ENCODE results near the gene PRRC2C. TPM values are rescaled to one million over a fixed set of nuclear protein-coding genes. Genes with fewer than 3 reads are reported as not detected.
A peak's percentile ranks its signal among the peaks of the same experiment; 100 is the strongest.

PRRC2C gene
- total RNA-seq, 4 donors from 2014 or later: 52.0 to 79.2 (median 74.4) TPM

DNA sequence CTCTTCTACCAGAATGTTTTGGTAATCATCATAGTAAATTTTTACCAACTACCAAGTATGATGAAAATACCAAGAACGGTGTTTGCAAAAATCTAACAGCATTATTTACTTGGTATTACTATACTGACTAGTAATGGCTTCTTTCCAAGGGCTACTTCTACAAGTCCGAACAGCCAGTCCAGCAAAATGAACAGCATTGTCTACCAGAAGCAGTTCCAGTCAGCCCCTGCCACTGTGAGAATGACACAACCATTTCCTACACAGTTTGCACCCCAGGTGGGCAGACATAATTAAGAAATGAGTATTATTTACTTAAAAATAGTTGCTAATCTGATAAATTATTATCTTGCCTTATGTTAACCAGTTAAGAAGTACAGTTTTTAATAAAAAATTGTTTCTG lies 102.9 kb downstream of the PRRC2C start:
- 76 to 88% methylated on average over 2 of the region's 2 CpGs for WGBS, 2 donors (ENCODE audit: low coverage in 1 of 2)
- Histone ChIP-seq H3K9me3 (no peaks in the 10 kb centered on the region), H3K4me1 (peaks cover 0 to 16% (median 0%) of the 10 kb centered on the region in 3 donors), H3K27me3 (no peaks in the 10 kb centered on the region), H3K36me3 (peaks cover 7 to 99% of the 10 kb centered on the region in 2 donors), H3K4me3 (no peak overlapping the region), H3K27ac (no peak overlapping the region)
- no peak for TF ChIP-seq POLR2A (IDR thresholded peaks at IDR 0.05)
- no peak for TF ChIP-seq EP300 (IDR thresholded peaks at IDR 0.05)
- TF ChIP-seq, protein P1, sequence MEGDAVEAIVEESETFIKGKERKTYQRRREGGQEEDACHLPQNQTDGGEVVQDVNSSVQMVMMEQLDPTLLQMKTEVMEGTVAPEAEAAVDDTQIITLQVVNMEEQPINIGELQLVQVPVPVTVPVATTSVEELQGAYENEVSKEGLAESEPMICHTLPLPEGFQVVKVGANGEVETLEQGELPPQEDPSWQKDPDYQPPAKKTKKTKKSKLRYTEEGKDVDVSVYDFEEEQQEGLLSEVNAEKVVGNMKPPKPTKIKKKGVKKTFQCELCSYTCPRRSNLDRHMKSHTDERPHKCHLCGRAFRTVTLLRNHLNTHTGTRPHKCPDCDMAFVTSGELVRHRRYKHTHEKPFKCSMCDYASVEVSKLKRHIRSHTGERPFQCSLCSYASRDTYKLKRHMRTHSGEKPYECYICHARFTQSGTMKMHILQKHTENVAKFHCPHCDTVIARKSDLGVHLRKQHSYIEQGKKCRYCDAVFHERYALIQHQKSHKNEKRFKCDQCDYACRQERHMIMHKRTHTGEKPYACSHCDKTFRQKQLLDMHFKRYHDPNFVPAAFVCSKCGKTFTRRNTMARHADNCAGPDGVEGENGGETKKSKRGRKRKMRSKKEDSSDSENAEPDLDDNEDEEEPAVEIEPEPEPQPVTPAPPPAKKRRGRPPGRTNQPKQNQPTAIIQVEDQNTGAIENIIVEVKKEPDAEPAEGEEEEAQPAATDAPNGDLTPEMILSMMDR (IDR thresholded peaks at IDR 0.05): no peak
- TF ChIP-seq POLR2AphosphoS5 (IDR thresholded peaks at IDR 0.05): no peak
- ATAC-seq: no peak

DNA sequence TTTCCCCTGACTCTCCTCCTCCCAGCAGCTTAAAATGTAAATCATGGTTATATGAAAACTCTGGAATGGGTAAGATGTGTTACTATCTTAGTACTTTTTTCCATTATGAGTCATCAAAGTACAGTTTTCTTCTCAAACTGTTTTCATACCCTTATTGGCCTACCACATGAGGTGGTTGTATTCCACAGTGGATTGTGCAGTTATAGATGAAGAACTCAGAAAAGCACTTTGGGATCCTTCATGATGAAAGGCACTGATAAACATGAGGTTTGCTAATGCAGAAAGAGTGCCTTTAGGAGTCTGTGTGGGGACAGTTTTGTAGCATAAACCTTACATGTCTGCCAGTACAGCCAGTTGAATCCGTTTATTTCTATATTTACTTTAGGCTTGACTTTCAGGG lies 104.7 kb downstream of the PRRC2C start:
- H3K9me3 ChIP-seq: no peaks in the 10 kb centered on the region
- no peak overlapping the region for H3K4me3 ChIP-seq
- peaks cover 0 to 16% (median 0%) of the 10 kb centered on the region in 3 donors for H3K4me1 ChIP-seq
- TF ChIP-seq POLR2A (IDR thresholded peaks at IDR 0.05) (no peak), POLR2AphosphoS5 (IDR thresholded peaks at IDR 0.05) (no peak), EP300 (IDR thresholded peaks at IDR 0.05) (no peak)
- TF ChIP-seq, protein P1 (IDR thresholded peaks at IDR 0.05): no peak
- peaks cover 7 to 100% of the 10 kb centered on the region in 2 donors for H3K36me3 ChIP-seq
- H3K27me3 ChIP-seq: no peaks in the 10 kb centered on the region
- H3K27ac ChIP-seq: peak overlapping the region in 1 of 4 donors; percentile 55
- no peak for ATAC-seq
- WGBS, 2 donors (ENCODE audit: low coverage in 1 of 2): 29 to 30% methylated on average over 1 of the region's 1 CpG

DNA sequence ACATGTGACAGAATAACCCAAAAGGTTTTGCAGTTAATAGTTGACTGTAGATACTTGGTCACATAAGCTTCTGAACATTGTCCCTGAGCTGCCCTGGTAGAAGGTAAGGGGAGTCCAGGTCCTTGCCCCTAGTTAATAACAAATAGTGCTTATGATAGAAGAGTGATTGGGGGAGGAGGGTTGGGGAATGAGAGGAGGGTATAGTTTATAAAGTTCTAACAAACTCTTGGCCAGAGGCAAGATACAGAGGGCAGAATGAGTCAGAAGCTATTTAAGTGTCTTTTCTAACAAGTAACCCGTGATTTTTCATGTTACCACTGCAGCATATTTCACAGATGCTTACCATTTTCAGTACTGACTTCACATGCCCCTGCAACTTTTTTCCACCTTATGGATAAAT lies 110.0 kb downstream of the PRRC2C start:
- H3K9me3 ChIP-seq: no peaks in the 10 kb centered on the region

DNA sequence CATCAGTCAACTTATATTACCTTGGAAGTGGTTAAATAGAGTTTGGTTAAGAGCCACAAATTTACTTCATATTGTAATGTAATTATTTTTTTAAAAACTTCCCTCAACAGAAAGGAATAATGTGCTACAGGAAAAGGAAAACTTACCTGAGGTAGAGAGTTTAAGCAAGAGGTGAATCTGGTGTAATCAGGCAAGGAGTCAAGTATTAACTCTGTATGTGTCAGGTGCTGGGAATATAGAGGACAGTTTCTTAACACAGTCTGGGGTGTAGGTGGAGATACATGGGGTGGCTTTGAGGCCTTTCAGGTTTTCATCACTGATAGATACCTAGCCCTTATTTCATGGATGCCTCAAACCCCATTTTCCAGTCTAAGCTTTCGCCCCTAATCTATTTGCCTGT lies 110.8 kb downstream of the PRRC2C start:
- H3K27ac ChIP-seq: no peak overlapping the region
- H3K27me3 ChIP-seq: no peaks in the 10 kb centered on the region
- 90 to 100% methylated on average over 1 of the region's 1 CpG for WGBS, 2 donors (ENCODE audit: low coverage in 1 of 2)

More for the DNA sequence above, 110.0 kb downstream of the PRRC2C start:
- H3K36me3 ChIP-seq: peaks cover 0 to 50% of the 10 kb centered on the region in 2 donors
- no peak overlapping the region for H3K4me3 ChIP-seq
- TF ChIP-seq EP300 (IDR thresholded peaks at IDR 0.05) (no peak), POLR2A (IDR thresholded peaks at IDR 0.05) (no peak), POLR2AphosphoS5 (IDR thresholded peaks at IDR 0.05) (peak; percentile 24)
- TF ChIP-seq, protein P1 (IDR thresholded peaks at IDR 0.05): no peak
- WGBS, 2 donors (ENCODE audit: low coverage in 1 of 2): 47 to 54% methylated on average over 1 of the region's 1 CpG
- H3K4me1 ChIP-seq: peaks cover 0 to 4% (median 0%) of the 10 kb centered on the region in 3 donors
- no peak overlapping the region for H3K27ac ChIP-seq
- no peak for ATAC-seq
- H3K27me3 ChIP-seq: no peaks in the 10 kb centered on the region

DNA sequence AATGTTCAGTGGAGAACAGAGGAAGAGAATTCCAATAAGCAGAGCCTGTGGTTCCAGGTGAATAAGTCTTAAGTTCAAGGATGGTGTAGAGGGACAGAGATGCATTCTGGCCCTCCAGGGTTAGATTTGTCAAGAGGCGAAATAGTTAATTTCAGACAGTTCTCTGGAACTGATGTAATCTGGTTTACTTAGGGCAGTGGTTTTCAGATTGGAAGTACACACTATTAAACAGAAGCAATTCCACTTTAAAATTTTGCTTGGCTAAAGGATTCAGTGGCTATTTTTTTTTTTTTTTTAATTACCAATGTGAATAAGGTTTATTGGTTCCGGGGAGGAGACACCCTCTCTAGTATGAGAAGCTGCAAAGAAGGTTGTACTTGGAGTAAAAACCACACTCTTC lies 111.4 kb downstream of the PRRC2C start:
- Histone ChIP-seq H3K27me3 (no peaks in the 10 kb centered on the region), H3K9me3 (no peaks in the 10 kb centered on the region), H3K4me1 (no peaks in the 10 kb centered on the region), H3K4me3 (no peak overlapping the region), H3K36me3 (peaks cover 0 to 36% of the 10 kb centered on the region in 2 donors), H3K27ac (no peak overlapping the region)
- ATAC-seq: no peak
- 81 to 93% methylated on average over 2 of the region's 2 CpGs for WGBS, 2 donors (ENCODE audit: low coverage in 1 of 2)
- TF ChIP-seq EP300 (IDR thresholded peaks at IDR 0.05): no peak
- no peak for TF ChIP-seq POLR2AphosphoS5 (IDR thresholded peaks at IDR 0.05)
- TF ChIP-seq, protein P1 (IDR thresholded peaks at IDR 0.05): no peak
- TF ChIP-seq POLR2A (IDR thresholded peaks at IDR 0.05): no peak

More for the DNA sequence above, 110.8 kb downstream of the PRRC2C start:
- ATAC-seq: no peak
- H3K4me3 ChIP-seq: no peak overlapping the region
- peaks cover 0 to 42% of the 10 kb centered on the region in 2 donors for H3K36me3 ChIP-seq
- no peaks in the 10 kb centered on the region for H3K9me3 ChIP-seq
- H3K4me1 ChIP-seq: no peaks in the 10 kb centered on the region
- TF ChIP-seq POLR2AphosphoS5 (IDR thresholded peaks at IDR 0.05) (no peak), EP300 (IDR thresholded peaks at IDR 0.05) (no peak), POLR2A (IDR thresholded peaks at IDR 0.05) (no peak)
- TF ChIP-seq, protein P1 (IDR thresholded peaks at IDR 0.05): no peak
